GM18870 (cell line): Measurements from ENCODE around the gene USP17L28.
"Not testable (repeated sequence)": the region's sequence is repeated elsewhere in the genome, so short reads cannot be mapped to it uniquely, and the experiment has no call there.

ENCODE experiments used
- ATAC-seq: cut with Tn5 transposase; IDR thresholded peaks from one replicate; pipeline ENCODE4 v1.9.1; 2021; ENCODE audit warnings: moderate library complexity; ENCODE audit not compliant: unreplicated experiment

USP17L28 gene, protein sequence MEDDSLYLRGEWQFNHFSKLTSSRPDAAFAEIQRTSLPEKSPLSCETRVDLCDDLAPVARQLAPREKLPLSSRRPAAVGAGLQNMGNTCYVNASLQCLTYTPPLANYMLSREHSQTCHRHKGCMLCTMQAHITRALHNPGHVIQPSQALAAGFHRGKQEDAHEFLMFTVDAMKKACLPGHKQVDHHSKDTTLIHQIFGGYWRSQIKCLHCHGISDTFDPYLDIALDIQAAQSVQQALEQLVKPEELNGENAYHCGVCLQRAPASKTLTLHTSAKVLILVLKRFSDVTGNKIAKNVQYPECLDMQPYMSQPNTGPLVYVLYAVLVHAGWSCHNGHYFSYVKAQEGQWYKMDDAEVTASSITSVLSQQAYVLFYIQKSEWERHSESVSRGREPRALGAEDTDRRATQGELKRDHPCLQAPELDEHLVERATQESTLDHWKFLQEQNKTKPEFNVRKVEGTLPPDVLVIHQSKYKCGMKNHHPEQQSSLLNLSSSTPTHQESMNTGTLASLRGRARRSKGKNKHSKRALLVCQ

DNA sequence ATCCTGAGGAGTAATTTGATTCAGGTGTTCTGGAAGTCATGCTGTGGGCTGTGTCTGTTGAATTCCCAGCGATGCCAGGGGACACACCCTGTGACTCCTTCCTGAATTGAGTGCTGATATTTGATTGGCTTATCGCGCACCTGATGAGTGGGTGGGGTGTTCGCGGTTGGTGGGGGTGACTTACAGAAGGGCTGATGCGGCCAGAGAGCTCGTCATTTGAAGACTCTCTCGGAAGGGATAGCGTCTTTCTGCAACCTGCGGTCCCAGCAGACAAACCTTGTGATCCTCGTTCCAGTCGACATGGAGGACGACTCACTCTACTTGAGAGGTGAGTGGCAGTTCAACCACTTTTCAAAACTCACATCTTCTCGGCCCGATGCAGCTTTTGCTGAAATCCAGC, at the start of gene USP17L28:
USP17L28 (plus strand) TSS at position 301 of the 400 bp plus-strand sequence; CDS start at position 301, 0 bp downstream.
- not testable (repeated sequence) for ATAC-seq

GRCh38 chr4:9324191-9324590, 24.5 kb upstream of the USP17L28 start:
- ATAC-seq, result not testable (repeated sequence)

DNA sequence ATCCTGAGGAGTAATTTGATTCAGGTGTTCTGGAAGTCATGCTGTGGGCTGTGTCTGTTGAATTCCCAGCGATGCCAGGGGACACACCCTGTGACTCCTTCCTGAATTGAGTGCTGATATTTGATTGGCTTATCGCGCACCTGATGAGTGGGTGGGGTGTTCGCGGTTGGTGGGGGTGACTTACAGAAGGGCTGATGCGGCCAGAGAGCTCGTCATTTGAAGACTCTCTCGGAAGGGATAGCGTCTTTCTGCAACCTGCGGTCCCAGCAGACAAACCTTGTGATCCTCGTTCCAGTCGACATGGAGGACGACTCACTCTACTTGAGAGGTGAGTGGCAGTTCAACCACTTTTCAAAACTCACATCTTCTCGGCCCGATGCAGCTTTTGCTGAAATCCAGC, 23.8 kb upstream of the USP17L28 start, which contains the start of gene USP17L24:
USP17L24 (plus strand) TSS at position 301 of the 400 bp plus-strand sequence; CDS start at position 301, 0 bp downstream.
- ATAC-seq, result not testable (repeated sequence)

DNA sequence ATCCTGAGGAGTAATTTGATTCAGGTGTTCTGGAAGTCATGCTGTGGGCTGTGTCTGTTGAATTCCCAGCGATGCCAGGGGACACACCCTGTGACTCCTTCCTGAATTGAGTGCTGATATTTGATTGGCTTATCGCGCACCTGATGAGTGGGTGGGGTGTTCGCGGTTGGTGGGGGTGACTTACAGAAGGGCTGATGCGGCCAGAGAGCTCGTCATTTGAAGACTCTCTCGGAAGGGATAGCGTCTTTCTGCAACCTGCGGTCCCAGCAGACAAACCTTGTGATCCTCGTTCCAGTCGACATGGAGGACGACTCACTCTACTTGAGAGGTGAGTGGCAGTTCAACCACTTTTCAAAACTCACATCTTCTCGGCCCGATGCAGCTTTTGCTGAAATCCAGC, 19.1 kb upstream of the USP17L28 start, which contains the start of gene USP17L25:
USP17L25 (plus strand) TSS at position 301 of the 400 bp plus-strand sequence; CDS start at position 301, 0 bp downstream.
- ATAC-seq, result not testable (repeated sequence)

- ATAC-seq, result not testable (repeated sequence)
These were observed 14.3 kb upstream of the USP17L28 start, which contains the start of gene USP17L26 for GRCh38 chr4:9334358-9334757. TSS of gene USP17L26 (plus strand) at chr4:9334658. CDS start at chr4:9334658, 0 bp downstream.

- not testable (repeated sequence) for ATAC-seq
These were observed 9.6 kb upstream of the USP17L28 start, which contains the start of gene USP17L5 for GRCh38 chr4:9339103-9339502. TSS of gene USP17L5 (plus strand) at chr4:9339403. CDS start at chr4:9339403, 0 bp downstream.

GRCh38 chr4:9343848-9344247, 4.8 kb upstream of the USP17L28 start, which contains the start of gene USP17L27:
TSS of gene USP17L27 (plus strand) at chr4:9344148. CDS start at chr4:9344148, 0 bp downstream.
- not testable (repeated sequence) for ATAC-seq

- not testable (repeated sequence) for ATAC-seq
These were observed 2.2 kb downstream of the USP17L28 start for GRCh38 chr4:9350866-9351265.

DNA sequence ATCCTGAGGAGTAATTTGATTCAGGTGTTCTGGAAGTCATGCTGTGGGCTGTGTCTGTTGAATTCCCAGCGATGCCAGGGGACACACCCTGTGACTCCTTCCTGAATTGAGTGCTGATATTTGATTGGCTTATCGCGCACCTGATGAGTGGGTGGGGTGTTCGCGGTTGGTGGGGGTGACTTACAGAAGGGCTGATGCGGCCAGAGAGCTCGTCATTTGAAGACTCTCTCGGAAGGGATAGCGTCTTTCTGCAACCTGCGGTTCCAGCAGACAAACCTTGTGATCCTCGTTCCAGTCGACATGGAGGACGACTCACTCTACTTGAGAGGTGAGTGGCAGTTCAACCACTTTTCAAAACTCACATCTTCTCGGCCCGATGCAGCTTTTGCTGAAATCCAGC, 4.6 kb downstream of the USP17L28 start, which contains the start of gene USP17L29:
USP17L29 (plus strand) TSS at position 301 of the 400 bp plus-strand sequence; CDS start at position 301, 0 bp downstream.
- ATAC-seq, result not testable (repeated sequence)

DNA sequence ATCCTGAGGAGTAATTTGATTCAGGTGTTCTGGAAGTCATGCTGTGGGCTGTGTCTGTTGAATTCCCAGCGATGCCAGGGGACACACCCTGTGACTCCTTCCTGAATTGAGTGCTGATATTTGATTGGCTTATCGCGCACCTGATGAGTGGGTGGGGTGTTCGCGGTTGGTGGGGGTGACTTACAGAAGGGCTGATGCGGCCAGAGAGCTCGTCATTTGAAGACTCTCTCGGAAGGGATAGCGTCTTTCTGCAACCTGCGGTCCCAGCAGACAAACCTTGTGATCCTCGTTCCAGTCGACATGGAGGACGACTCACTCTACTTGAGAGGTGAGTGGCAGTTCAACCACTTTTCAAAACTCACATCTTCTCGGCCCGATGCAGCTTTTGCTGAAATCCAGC, 14.1 kb downstream of the USP17L28 start, which contains the start of gene USP17L30:
USP17L30 (plus strand) TSS at position 301 of the 400 bp plus-strand sequence; CDS start at position 301, 0 bp downstream.
- not testable (repeated sequence) for ATAC-seq

DNA sequence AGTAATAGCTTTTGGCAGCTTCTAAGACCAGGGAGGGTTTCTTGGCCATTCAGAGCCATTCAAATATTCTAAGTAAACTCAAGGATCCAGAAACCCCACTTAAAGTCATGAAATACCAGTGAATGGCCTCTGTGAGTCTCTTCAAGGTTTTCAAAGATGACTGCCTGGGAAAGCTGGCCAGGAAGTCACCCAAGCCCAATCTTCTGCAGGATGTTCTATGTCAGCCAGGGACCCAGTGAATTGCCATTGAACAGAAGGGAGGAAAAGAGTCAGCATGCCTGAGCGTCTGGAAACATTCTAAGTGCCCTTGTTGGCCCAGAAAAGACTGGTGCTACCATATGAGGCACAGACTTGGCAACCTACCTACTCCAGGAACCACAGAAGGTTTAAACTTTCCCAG, 31.2 kb downstream of the USP17L28 start:
- not testable (repeated sequence) for ATAC-seq

DNA sequence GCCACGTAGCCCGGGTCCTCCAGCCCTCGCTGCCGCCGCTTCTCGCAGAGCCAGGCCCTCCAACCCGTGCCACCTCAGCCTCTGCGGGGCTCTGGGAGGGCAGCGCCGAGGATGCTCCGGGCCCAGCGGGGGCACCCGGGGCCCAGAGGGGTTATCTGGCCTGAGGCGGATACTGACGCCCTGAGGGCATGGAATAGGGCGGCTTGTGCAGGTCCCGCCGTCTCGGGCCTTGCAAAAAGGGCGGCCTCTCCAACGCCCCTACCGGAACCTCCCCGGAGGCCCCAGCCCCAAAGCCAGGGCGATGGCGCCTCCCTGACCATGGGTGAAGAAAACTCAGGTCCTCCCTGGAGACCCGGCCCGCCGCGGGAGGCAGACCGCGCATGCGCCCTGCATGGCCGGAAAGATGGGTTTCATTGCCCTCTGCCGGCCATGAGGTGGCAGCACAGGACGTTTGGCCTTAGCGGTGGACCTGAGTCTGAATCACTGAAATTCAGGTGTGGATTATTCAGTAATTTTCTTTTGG, 32.4 kb downstream of the USP17L28 start:
- ATAC-seq, result not testable (repeated sequence)

GRCh38 chr4:9384126-9384525, 35.4 kb downstream of the USP17L28 start:
- no peak for ATAC-seq

GRCh38 chr4:9389001-9389400, 40.3 kb downstream of the USP17L28 start:
- not testable (repeated sequence) for ATAC-seq
